Uterus (tissue), 2 donors: ENCODE measurements around the gene EXOSC7.

Source experiments
- POLR2A ChIP-seq, 2 donors: fragments of 450-650 bp; IDR thresholded peaks; one replicate each; pipeline ENCODE4 v1.6.1; 2016; ENCODE audit warnings: antibody characterized with exemption in 2 of 2, mild to moderate bottlenecking in 1 of 2, moderate library complexity in 1 of 2
- TF ChIP-seq, protein P1 (sequence below), 4 experiments: fragments of 200-600 bp in 2 of 4; fragments of 450-650 bp in 2 of 4; sonication (generic) in 2 of 4; IDR thresholded peaks; one replicate each; pipeline ENCODE4 v1.5.1; 2016 to 2019; ENCODE audit warnings: antibody characterized with exemption in 4 of 4, mild to moderate bottlenecking in 2 of 4, moderate library complexity in 1 of 4

DNA sequence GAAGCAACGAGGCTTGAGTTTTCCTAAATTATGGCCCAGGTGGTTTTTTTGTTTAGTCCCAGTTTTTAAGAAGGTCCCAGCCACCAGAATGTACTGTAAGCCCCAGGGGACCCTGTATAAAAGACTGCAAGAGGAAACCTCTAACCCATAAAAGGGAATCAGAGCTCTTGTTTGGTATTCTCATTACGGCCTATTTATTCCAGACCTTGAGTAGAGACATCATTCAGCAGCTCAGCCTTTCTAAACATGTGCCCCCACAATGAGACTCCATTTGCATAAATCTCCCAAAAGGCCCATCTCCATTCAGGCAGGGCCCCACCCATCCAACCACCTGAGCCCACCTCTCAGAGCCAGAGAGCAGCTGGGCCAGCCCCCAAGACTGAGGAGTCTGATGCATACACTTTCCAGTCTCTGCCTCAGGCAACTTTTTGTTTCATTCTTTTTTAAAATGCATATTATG lies 25.7 kb upstream of the EXOSC7 start:
- TF ChIP-seq, protein P1, sequence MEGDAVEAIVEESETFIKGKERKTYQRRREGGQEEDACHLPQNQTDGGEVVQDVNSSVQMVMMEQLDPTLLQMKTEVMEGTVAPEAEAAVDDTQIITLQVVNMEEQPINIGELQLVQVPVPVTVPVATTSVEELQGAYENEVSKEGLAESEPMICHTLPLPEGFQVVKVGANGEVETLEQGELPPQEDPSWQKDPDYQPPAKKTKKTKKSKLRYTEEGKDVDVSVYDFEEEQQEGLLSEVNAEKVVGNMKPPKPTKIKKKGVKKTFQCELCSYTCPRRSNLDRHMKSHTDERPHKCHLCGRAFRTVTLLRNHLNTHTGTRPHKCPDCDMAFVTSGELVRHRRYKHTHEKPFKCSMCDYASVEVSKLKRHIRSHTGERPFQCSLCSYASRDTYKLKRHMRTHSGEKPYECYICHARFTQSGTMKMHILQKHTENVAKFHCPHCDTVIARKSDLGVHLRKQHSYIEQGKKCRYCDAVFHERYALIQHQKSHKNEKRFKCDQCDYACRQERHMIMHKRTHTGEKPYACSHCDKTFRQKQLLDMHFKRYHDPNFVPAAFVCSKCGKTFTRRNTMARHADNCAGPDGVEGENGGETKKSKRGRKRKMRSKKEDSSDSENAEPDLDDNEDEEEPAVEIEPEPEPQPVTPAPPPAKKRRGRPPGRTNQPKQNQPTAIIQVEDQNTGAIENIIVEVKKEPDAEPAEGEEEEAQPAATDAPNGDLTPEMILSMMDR (IDR thresholded peaks at IDR 0.05) = no peak
- no peak for TF ChIP-seq POLR2A (IDR thresholded peaks at IDR 0.05)
